Ovary (tissue), 9 donors: ENCODE measurements around the gene S100A5. TPM values are rescaled to one million over a fixed set of nuclear protein-coding genes. Genes with fewer than 3 reads are reported as not detected.

ENCODE experiments used
- DNase-seq, 5 donors: peaks; one replicate each; pipeline ENCODE4 v3.0.0-alpha.2; 2019 to 2020
- H3K27ac ChIP-seq, 2 donors: fragments of 200-600 bp; one replicate each; pipeline versions ENCODE4 v1.5.1 to v1.8.0; 2019 to 2022
- H3K27me3 ChIP-seq: fragments of 200-600 bp; one replicate; pipeline ENCODE4 v1.8.0; 2022
- H3K36me3 ChIP-seq: fragments of 200-600 bp; sonication (generic); one replicate; pipeline ENCODE4 v1.5.1; 2019
- H3K4me1 ChIP-seq: one replicate; pipeline ENCODE4 v1.8.1; 2013; ENCODE audit warnings: mild to moderate bottlenecking, moderate library complexity; ENCODE audit not compliant: insufficient read depth
- H3K4me3 ChIP-seq: fragments of 200-600 bp; sonication (generic); one replicate; pipeline ENCODE4 v1.5.1; 2017
- H3K9me3 ChIP-seq, 2 donors: fragments of 200-600 bp in 1 of 2; sonication (generic) in 1 of 2; one replicate each; pipeline versions ENCODE4 v1.5.1 to v1.8.1; 2013 to 2019; ENCODE audit warnings: mild to moderate bottlenecking in 1 of 2, moderate library complexity in 1 of 2
- CTCF ChIP-seq, 3 donors: fragments of 450-650 bp in 2 of 3; fragments of 200-600 bp in 1 of 3; IDR thresholded peaks; one replicate each; pipeline versions ENCODE4 v1.5.1 to v1.8.0; 2016 to 2022; ENCODE audit warnings: antibody characterized with exemption in 3 of 3, mild to moderate bottlenecking in 1 of 3
- EP300 ChIP-seq: sonication (generic); formaldehyde crosslinking; IDR thresholded peaks from one replicate; pipeline ENCODE4 v1.6.1; 2017; ENCODE audit warnings: antibody characterized with exemption
- POLR2A ChIP-seq: fragments of 450-650 bp; IDR thresholded peaks from one replicate; pipeline ENCODE4 v1.6.1; 2017; ENCODE audit warnings: antibody characterized with exemption, mild to moderate bottlenecking, moderate library complexity
- WGBS, 3 donors: extraction: QIAGEN DNeasy Blood & Tissue Kit in 1 of 3; methylation state at CpG; one replicate each; pipeline versions ENCODE4 v1.1.5 to v1.1.7; 2013 to 2017; 5-methylcytosine and 5-hydroxymethylcytosine counted together
- intact Hi-C, 4 donors: fragments of 100-400 bp; cut with DNase I; formaldehyde crosslinking; loops; one replicate each; pipeline versions ENCODE4 v1.11.0 to v1.15.1; 2022 to 2023
- polyA plus RNA-seq, 2 donors: library from polyadenylated mRNA; stranded (reverse); fragments of 200-250 nt in 1 of 2; fragments of 350-450 nt in 1 of 2; fragmentation: Illumina TruSeq in 1 of 2; extraction: RNeasy Lipid Tissue Mini Kit (QIAGEN cat#74804) in 1 of 2; gene quantifications; one replicate each; pipeline ENCODE4 v1.2.3, GENCODE V29; 2013 to 2014
- total RNA-seq, 7 donors: library from RNA; depleted of rRNA in 2 of 7; stranded (reverse); fragments of >200 nt in 2 of 7; fragmentation: NEBNext Ultra II Directional in 3 of 7; extraction: Animal tissue kit (Norgen Biotek cat#: 25700) in 3 of 7; gene quantifications; one replicate each; pipeline versions ENCODE4 v1.1.0 to v1.2.4, GENCODE V29; 2016 to 2023
- donor health status: DM: no; HTN: no; CAD: no; lungs with moderate emphysema.
- donor health status: DM: no; HTN: no; CAD: no.
- donor health status: Bipolar disorder and iron deficiency.
- donor health status: DM: yes; HTN: yes; CAD: no.
- donor health status: DM: no; HTN: no; CAD: no.
- donor health status: DM: yes; HTN: yes; CAD: no.

S100A5 gene
- total and polyA plus RNA-seq, 9 donors: not detected

DNA sequence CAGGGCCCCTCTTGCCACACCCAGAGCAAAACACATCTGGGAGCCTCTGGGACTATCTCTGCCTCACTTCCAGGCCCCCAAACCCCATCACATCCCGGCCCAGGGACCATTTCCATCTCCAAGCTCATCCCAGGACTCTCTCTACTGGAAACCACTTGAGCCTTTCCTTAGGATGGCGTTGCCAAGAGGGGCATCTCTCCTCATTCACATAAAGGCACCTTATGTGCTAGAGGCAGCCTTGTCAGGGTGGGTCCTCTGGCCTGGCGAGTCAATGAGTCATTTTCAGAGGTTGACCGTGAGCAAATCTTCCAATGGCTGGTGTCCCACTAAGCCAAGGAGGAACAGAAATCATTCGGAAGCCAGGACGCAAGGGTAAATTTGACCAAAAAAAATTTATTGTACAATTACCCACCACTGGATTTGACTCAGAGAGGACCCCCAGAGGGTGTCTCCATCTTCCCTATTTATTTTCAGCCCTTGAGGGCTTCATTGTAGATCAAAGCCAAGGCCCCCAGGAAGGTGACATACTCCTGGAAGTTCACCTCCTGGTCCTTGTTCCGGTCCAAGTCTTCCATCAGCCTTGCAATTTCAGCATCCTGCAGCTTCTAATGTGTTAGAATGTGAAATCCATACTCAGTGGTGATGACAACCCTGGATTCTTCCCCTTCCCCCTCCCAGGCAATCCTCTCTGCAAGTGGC lies 6.4 kb downstream of the S100A5 start:
- DNase-seq: peak in 3 of 5 donors; percentile 22 to 57 (median 33)
- H3K27ac ChIP-seq: peak overlapping the region; percentile 95 to 97
- no peaks in the 10 kb centered on the region for H3K27me3 ChIP-seq
- WGBS, 3 donors: 62 to 77% (median 75%) methylated on average over 7 of the region's 7 CpGs
- intact Hi-C loops: loop anchor here in 1 of 4 donors (5.0 kb wide), 1 partner anchor 133 kb away; no protein-coding TSS in a partner anchor
- H3K4me1 ChIP-seq: peaks cover 18% of the 10 kb centered on the region
- H3K9me3 ChIP-seq: no peaks in the 10 kb centered on the region
- peak overlapping the region; percentile 56 for H3K4me3 ChIP-seq
- H3K36me3 ChIP-seq: no peaks in the 10 kb centered on the region
- no peak for TF ChIP-seq EP300

- WGBS, 3 donors: 28 to 37% (median 30%) methylated on average over 13 of the region's 13 CpGs
- H3K4me1 ChIP-seq: peaks cover 18% of the 10 kb centered on the region
- intact Hi-C loops: loop anchor here in 3 of 4 donors (1.0 to 5.0 kb wide), 4 partner anchors 33 to 134 kb away; no protein-coding TSS in a partner anchor
These were observed 7.0 kb downstream of the S100A5 start for GRCh38 chr1:153533689-153534201.

GRCh38 chr1:153532769-153533599 lies 7.8 kb downstream of the S100A5 start:
- Histone ChIP-seq H3K27ac (peak overlapping the region; percentile 31 to 97), H3K36me3 (no peaks in the 10 kb centered on the region), H3K4me3 (peak overlapping the region; percentile 56), H3K9me3 (no peaks in the 10 kb centered on the region), H3K4me1 (peaks cover 18% of the 10 kb centered on the region), H3K27me3 (no peaks in the 10 kb centered on the region)
- intact Hi-C loops: loop anchor here in 3 of 4 donors (1.0 to 5.0 kb wide), 4 partner anchors 34 to 134 kb away; no protein-coding TSS in a partner anchor
- TF ChIP-seq EP300: no peak
- peak; percentile 14 for TF ChIP-seq POLR2A
- TF ChIP-seq CTCF (IDR thresholded peaks at IDR 0.05): peak; percentile 79 to 91 (median 87)
- DNase-seq: peak; percentile 87 to 92 (median 90)
- WGBS, 3 donors: 17 to 19% (median 18%) methylated on average over 34 of the region's 34 CpGs

More at GRCh38 chr1:153533689-153534201, 7.0 kb downstream of the S100A5 start:
- peak overlapping the region; percentile 51 to 97 for H3K27ac ChIP-seq
- H3K27me3 ChIP-seq: no peaks in the 10 kb centered on the region
- H3K9me3 ChIP-seq: no peaks in the 10 kb centered on the region
- no peaks in the 10 kb centered on the region for H3K36me3 ChIP-seq
- TF ChIP-seq POLR2A: no peak
- no peak for TF ChIP-seq EP300
- no peak for TF ChIP-seq CTCF (IDR thresholded peaks at IDR 0.05)
- H3K4me3 ChIP-seq: peak overlapping the region; percentile 56
- peak; percentile 58 to 70 (median 63) for DNase-seq

GRCh38 chr1:153532181-153532580 lies 8.6 kb downstream of the S100A5 start:
- Histone ChIP-seq H3K9me3 (no peaks in the 10 kb centered on the region), H3K27ac (peak overlapping the region in 1 of 2 donors; percentile 97), H3K36me3 (no peaks in the 10 kb centered on the region), H3K4me1 (peaks cover 18% of the 10 kb centered on the region), H3K4me3 (no peak overlapping the region), H3K27me3 (no peaks in the 10 kb centered on the region)
- intact Hi-C loops: loop anchor here in 2 of 4 donors (2.0 to 5.0 kb wide), 3 partner anchors 35 to 135 kb away; no protein-coding TSS in a partner anchor
- DNase-seq: no peak
- WGBS, 3 donors: 68 to 78% (median 77%) methylated on average over 2 of the region's 2 CpGs
- no peak for TF ChIP-seq POLR2A
- no peak for TF ChIP-seq EP300
- no peak for TF ChIP-seq CTCF (IDR thresholded peaks at IDR 0.05)
